Right cardiac atrium (tissue), 5 donors: ENCODE data around the gene DPP10. TPM values are rescaled to one million over a fixed set of nuclear protein-coding genes. Genes with fewer than 3 reads are reported as not detected.

ENCODE experiments used
- ATAC-seq, 2 donors: fragments of 200-7000 bp; cut with Tn5 transposase; one replicate each; pipeline versions ENCODE4 v1.8.0 to v1.9.1; 2020; ENCODE audit warnings: moderate library complexity in 2 of 2, mild to moderate bottlenecking in 1 of 2
- DNase-seq, 3 donors: peaks; one replicate each; pipeline ENCODE4 v3.0.0-alpha.2; 2020
- H3K27ac ChIP-seq: one replicate; pipeline ENCODE4 v1.5.1; 2013; ENCODE audit warnings: mild to moderate bottlenecking, low read length, control low read depth, moderate library complexity
- H3K27me3 ChIP-seq: one replicate; pipeline ENCODE4 v1.6.1; 2013; ENCODE audit not compliant: control insufficient read depth, insufficient read depth
- H3K4me1 ChIP-seq: one replicate; pipeline ENCODE4 v1.6.1; 2013; ENCODE audit warnings: low read length; ENCODE audit not compliant: control insufficient read depth, insufficient read depth
- H3K4me3 ChIP-seq: one replicate; pipeline ENCODE4 v1.5.1; 2013; ENCODE audit warnings: low read length, control low read depth
- H3K9me3 ChIP-seq: one replicate; pipeline ENCODE4 v1.6.1; 2013; ENCODE audit warnings: low read length; ENCODE audit not compliant: control insufficient read depth
- WGBS: extraction: QIAGEN DNeasy Blood & Tissue Kit; methylation state at CpG from one replicate; pipeline ENCODE4 v1.1.7; 2013; 5-methylcytosine and 5-hydroxymethylcytosine counted together
- intact Hi-C, 4 donors: fragments of 100-400 bp; cut with DNase I; formaldehyde crosslinking; loops; one replicate each; pipeline versions ENCODE4 v1.11.0 to v1.14.0; 2022 to 2023
- polyA plus RNA-seq: library from polyadenylated mRNA; stranded (reverse); fragments of 200-250 nt; gene quantifications from one replicate; pipeline ENCODE4 v1.2.3, GENCODE V29; 2013
- total RNA-seq, 4 donors: library from RNA; stranded (reverse); fragmentation: NEBNext Ultra II Directional; extraction: Animal tissue kit (Norgen Biotek cat#: 25700); gene quantifications; one replicate each; pipeline ENCODE4 v1.2.1, GENCODE V29; 2021
- donor health status: healthy with polysubstance abuse.
- donor health status: DM: no; HTN: yes; CAD: no.
- donor health status: DM: no; HTN: no; CAD: no.
- donor health status: DM: no; HTN: yes; CAD: no; lungs with severe emphysema.
- donor health status: DM: yes; HTN: yes; CAD: no.

DPP10 gene
- total and polyA plus RNA-seq, 5 donors = 0.05 to 0.74 (median 0.23) TPM; not detected in 2

GRCh38 chr2:114598329-114598728, 155.9 kb downstream of the DPP10 start:
- Histone ChIP-seq H3K9me3 (no peaks in the 10 kb centered on the region), H3K4me1 (no peaks in the 10 kb centered on the region), H3K27ac (no peak overlapping the region), H3K4me3 (no peak overlapping the region), H3K27me3 (no peaks in the 10 kb centered on the region)
- ATAC-seq (no peak), DNase-seq (no peak)
- 65% methylated on average over 1 of the region's 1 CpG for WGBS
- intact Hi-C loops = no loop called here

DNA sequence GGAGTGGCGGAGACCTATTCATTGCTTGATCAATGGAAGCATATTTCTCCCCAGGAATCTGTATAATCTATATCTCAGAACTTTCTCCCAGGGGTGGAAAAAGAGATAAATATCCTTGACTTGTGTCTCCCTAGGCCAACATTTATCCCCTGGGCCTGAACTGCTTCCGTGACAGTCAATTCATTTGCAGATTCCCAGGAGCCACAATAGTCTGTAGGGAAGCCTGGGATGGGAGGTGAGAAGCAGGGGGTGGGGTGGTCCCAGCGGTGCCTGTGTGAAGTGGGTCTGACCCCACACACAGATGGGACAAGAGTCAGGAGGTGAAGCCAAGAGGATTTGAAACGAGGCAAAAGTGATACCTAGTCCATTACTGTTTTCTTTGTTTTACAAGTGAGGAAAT, 166.8 kb downstream of the DPP10 start:
- intact Hi-C loops = no loop called here
- Histone ChIP-seq H3K27me3 (no peaks in the 10 kb centered on the region), H3K9me3 (no peaks in the 10 kb centered on the region), H3K4me1 (no peaks in the 10 kb centered on the region), H3K27ac (no peak overlapping the region), H3K4me3 (no peak overlapping the region)
- WGBS = 61% methylated on average over 4 of the region's 4 CpGs
- ATAC-seq (no peak), DNase-seq (peak in 1 of 3 donors; percentile 12)

DNA sequence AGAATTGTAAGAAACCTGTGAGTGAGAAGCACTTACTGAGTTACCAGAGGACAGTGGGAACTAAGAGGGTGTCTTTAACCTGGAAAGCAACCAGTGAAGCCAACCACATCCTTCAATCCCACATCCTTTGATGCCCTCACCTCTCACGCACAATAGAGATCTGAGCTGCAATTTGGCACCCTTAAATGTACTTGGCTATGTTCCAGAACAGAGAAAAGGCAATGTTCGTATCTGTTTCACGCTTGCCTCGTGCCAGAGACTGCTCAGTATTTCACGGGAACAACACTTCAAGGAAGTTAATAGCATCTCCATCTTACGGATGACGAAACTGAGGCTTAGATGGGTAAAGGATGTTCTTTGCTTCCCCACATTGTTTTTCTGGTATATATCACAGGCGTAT, 167.4 kb downstream of the DPP10 start:
- no peaks in the 10 kb centered on the region for H3K9me3 ChIP-seq
- no peak overlapping the region for H3K27ac ChIP-seq
- ATAC-seq (no peak), DNase-seq (no peak)
- WGBS = 60% methylated on average over 8 of the region's 8 CpGs
- H3K4me1 ChIP-seq = no peaks in the 10 kb centered on the region
- intact Hi-C loops = no loop called here
- H3K27me3 ChIP-seq = no peaks in the 10 kb centered on the region
- no peak overlapping the region for H3K4me3 ChIP-seq

- Histone ChIP-seq H3K9me3 (no peaks in the 10 kb centered on the region), H3K4me1 (no peaks in the 10 kb centered on the region), H3K27ac (no peak overlapping the region), H3K27me3 (no peaks in the 10 kb centered on the region), H3K4me3 (no peak overlapping the region)
- peak in 1 of 3 donors; percentile 26 for DNase-seq
- intact Hi-C loops = no loop called here
- peak in 1 of 2 donors; percentile 26 for ATAC-seq
- WGBS = 42% methylated on average over 7 of the region's 7 CpGs
Measured at GRCh38 chr2:114610677-114611076, 168.2 kb downstream of the DPP10 start.

DNA sequence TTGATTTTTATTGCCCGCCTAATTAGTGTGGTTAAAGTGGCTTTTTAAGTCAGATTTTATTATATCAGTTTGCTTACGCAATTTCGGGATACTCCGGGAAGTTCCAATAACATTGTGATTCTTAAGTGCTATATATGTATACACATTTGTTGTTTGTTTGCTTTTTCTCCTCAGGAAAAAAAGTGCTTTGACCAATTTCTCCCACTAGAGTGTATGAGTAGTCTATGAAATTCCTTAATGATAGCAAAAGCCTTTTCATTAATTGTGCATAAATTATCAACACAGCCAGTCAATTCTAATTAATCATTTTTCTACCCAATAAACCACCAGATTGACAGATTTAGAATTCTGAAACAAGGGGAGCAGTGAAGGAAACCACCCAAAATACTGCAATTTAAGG, 172.2 kb downstream of the DPP10 start:
- no peaks in the 10 kb centered on the region for H3K4me1 ChIP-seq
- no peak for DNase-seq
- 85% methylated on average over 4 of the region's 4 CpGs for WGBS
- ATAC-seq = no peak
- no peaks in the 10 kb centered on the region for H3K27me3 ChIP-seq
- no peak overlapping the region for H3K4me3 ChIP-seq
- intact Hi-C loops = no loop called here
- no peak overlapping the region for H3K27ac ChIP-seq
- no peaks in the 10 kb centered on the region for H3K9me3 ChIP-seq

GRCh38 chr2:114628481-114628880, 186.0 kb downstream of the DPP10 start:
- ATAC-seq = no peak
- intact Hi-C loops = no loop called here
- no peaks in the 10 kb centered on the region for H3K27me3 ChIP-seq
- 60% methylated on average over 7 of the region's 7 CpGs for WGBS
- no peaks in the 10 kb centered on the region for H3K4me1 ChIP-seq
- no peaks in the 10 kb centered on the region for H3K9me3 ChIP-seq
- no peak for DNase-seq
- no peak overlapping the region for H3K4me3 ChIP-seq
- H3K27ac ChIP-seq = no peak overlapping the region

- Histone ChIP-seq H3K27me3 (no peaks in the 10 kb centered on the region), H3K4me1 (no peaks in the 10 kb centered on the region), H3K27ac (no peak overlapping the region), H3K4me3 (no peak overlapping the region), H3K9me3 (no peaks in the 10 kb centered on the region)
- no peak for DNase-seq
- ATAC-seq = no peak
- WGBS = 64% methylated on average over 6 of the region's 6 CpGs
- intact Hi-C loops = no loop called here
Measured at GRCh38 chr2:114631146-114631545, 188.7 kb downstream of the DPP10 start.

DNA sequence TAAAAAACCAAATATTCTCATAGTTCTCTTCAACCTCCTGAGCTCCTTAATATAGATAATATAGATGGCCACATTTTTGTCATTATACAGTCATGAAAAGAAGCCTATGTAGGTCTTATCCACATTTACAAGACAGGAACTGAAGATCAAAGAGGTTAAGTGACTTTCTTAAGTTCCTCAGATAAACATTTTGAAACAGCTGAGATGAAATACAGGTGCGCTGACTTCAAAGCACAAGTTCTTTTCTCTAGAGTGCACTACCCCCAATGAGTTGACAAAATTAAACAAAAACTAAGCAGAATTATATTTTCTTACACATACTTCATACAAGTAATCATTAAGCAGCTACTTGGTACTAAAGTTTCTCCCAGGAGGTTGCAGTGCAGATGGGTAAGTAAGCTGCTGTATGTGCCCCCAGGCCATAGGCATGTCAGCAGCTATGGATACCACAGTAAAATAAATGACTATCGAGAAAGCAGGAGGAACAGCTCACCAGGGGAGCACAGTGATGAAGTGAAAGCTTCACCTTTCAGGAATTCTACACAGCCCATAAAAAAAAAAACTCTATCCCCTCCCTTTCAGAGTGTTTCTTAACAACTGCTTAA, 199.8 kb downstream of the DPP10 start:
- DNase-seq (no peak), ATAC-seq (no peak)
- 67% methylated on average over 2 of the region's 2 CpGs for WGBS
- Histone ChIP-seq H3K27me3 (no peaks in the 10 kb centered on the region), H3K4me3 (no peak overlapping the region), H3K4me1 (no peaks in the 10 kb centered on the region), H3K27ac (no peak overlapping the region), H3K9me3 (no peaks in the 10 kb centered on the region)
- intact Hi-C loops = no loop called here

GRCh38 chr2:114642988-114643553, 200.6 kb downstream of the DPP10 start:
- H3K27ac ChIP-seq = no peak overlapping the region
- H3K4me1 ChIP-seq = no peaks in the 10 kb centered on the region
- ATAC-seq (no peak), DNase-seq (no peak)
- no peaks in the 10 kb centered on the region for H3K27me3 ChIP-seq
- H3K9me3 ChIP-seq = no peaks in the 10 kb centered on the region
- intact Hi-C loops = no loop called here
- 19% methylated on average over 2 of the region's 2 CpGs for WGBS
- H3K4me3 ChIP-seq = no peak overlapping the region

DNA sequence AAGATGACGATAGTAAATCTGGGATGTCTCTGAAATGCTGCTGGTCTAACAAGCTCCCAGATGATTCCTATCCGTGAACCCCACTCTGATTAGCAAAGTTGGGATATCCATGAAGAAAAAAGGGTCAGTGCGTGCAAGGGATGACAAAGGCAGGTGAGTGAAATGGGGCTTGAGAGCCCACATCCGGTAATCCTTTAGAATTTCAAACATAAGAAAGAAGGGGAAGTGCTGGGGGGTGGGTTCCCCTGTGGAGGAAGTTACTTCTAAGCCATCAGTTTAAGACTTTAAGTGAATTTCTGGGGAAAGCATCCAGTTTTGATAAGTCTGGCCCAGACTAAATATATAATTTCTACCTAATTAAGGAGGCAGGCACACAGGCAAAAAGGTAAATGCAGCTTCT, 209.5 kb downstream of the DPP10 start:
- intact Hi-C loops = no loop called here
- H3K9me3 ChIP-seq = no peaks in the 10 kb centered on the region
- no peak overlapping the region for H3K4me3 ChIP-seq
- 58% methylated on average over 4 of the region's 4 CpGs for WGBS
- ATAC-seq (no peak), DNase-seq (no peak)
- H3K4me1 ChIP-seq = no peaks in the 10 kb centered on the region
- no peak overlapping the region for H3K27ac ChIP-seq
- no peaks in the 10 kb centered on the region for H3K27me3 ChIP-seq

DNA sequence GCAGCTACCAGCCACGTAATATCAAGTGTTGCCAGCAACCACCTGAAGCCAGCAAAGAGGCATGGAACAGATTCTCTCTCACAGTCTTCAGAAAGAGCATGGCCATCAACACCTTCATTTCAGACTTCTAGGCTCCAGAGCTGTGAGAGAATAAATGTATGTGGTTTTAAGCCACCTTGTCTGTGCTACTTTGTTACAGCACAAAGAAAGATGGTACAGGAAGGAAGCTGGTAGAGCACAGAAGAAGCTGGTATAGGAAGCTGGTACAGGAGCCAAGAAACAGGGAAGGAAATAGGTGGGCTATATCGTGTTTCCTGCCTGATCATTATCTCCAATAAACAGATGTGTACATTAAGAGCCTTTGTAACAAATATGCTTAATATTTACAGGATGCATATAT, 217.4 kb downstream of the DPP10 start:
- ATAC-seq = no peak
- Histone ChIP-seq H3K4me3 (no peak overlapping the region), H3K9me3 (no peaks in the 10 kb centered on the region), H3K27ac (no peak overlapping the region), H3K27me3 (no peaks in the 10 kb centered on the region), H3K4me1 (no peaks in the 10 kb centered on the region)
- intact Hi-C loops = no loop called here
- no peak for DNase-seq
- WGBS = 66% methylated on average over 2 of the region's 2 CpGs
